Lung (tissue), 12 donors: ENCODE data around the gene HAP1. TPM values are rescaled to one million over a fixed set of nuclear protein-coding genes. Genes with fewer than 3 reads are reported as not detected.

ENCODE experiments used
- ATAC-seq: fragments of 200-7000 bp; cut with Tn5 transposase; one replicate; pipeline ENCODE4 v1.9.1; 2020; ENCODE audit warnings: moderate number of reproducible peaks; ENCODE audit not compliant: insufficient read depth, low FRiP score
- DNase-seq, 3 donors: peaks; one replicate each; pipeline ENCODE4 v3.0.0-alpha.2; 2013 to 2017
- H3K27ac ChIP-seq, 2 donors: one replicate each; pipeline ENCODE4 v1.5.1; 2013; ENCODE audit warnings: mild to moderate bottlenecking in 2 of 2, moderate library complexity in 2 of 2, control low read depth in 1 of 2, inconsistent platforms in 1 of 2, low read depth in 1 of 2, low read length in 1 of 2
- H3K27me3 ChIP-seq, 3 donors: one replicate each; pipeline ENCODE4 v1.5.1; 2013; ENCODE audit warnings: low read length in 2 of 3; ENCODE audit not compliant: control insufficient read depth in 3 of 3, insufficient read depth in 3 of 3
- H3K36me3 ChIP-seq, 4 donors: one replicate each; pipeline ENCODE4 v1.5.1; 2013; ENCODE audit warnings: low read length in 4 of 4, mild to moderate bottlenecking in 1 of 4, moderate library complexity in 1 of 4; ENCODE audit not compliant: control insufficient read depth in 4 of 4, insufficient read depth in 4 of 4
- H3K4me1 ChIP-seq, 5 donors: one replicate each; pipeline ENCODE4 v1.5.1; 2013; ENCODE audit warnings: low read length in 5 of 5, mild to moderate bottlenecking in 2 of 5, moderate library complexity in 1 of 5; ENCODE audit not compliant: control insufficient read depth in 5 of 5, insufficient read depth in 5 of 5
- H3K4me3 ChIP-seq: one replicate; pipeline ENCODE4 v1.5.1; 2013; ENCODE audit warnings: mild to moderate bottlenecking, control low read depth, moderate library complexity
- H3K9ac ChIP-seq, 2 donors: one replicate each; pipeline ENCODE4 v1.5.1; 2013; ENCODE audit warnings: low read length in 2 of 2, control low read depth in 1 of 2; ENCODE audit not compliant: insufficient read depth in 1 of 2
- H3K9me3 ChIP-seq, 4 donors: one replicate each; pipeline ENCODE4 v1.5.1; 2013; ENCODE audit warnings: low read length in 3 of 4, mild to moderate bottlenecking in 1 of 4, moderate library complexity in 1 of 4; ENCODE audit not compliant: control insufficient read depth in 4 of 4, insufficient read depth in 3 of 4
- CTCF ChIP-seq: IDR thresholded peaks from 2 replicates; pipeline ENCODE4 v1.5.1; 2012; ENCODE audit warnings: mild to moderate bottlenecking; ENCODE audit errors: control extremely low read depth, extremely low read depth
- whole genome bisulfite sequencing, 2 donors: extraction: QIAGEN DNeasy Blood & Tissue Kit; methylation state at CpG; one replicate each; pipeline ENCODE4 v1.1.7; 2013; 5-methylcytosine and 5-hydroxymethylcytosine counted together
- polyA plus RNA-seq, 2 donors: library from polyadenylated mRNA; stranded (reverse); fragments of 200-250 nt; gene quantifications; one replicate each; pipeline ENCODE4 v1.2.1, GENCODE V29; 2013
- total RNA-seq, 2 donors: library from RNA; depleted of rRNA in 1 of 2; stranded (reverse); fragments of >200 nt in 1 of 2; gene quantifications; one replicate each; pipeline ENCODE4 v1.2.1, GENCODE V29; 2014 to 2021
- donor health status: control.
- donor health status: control.
- donor health status: Bipolar disorder and iron deficiency.
- donor health status: healthy.
- donor health status: DM: yes; HTN: yes; CAD: no.

The HAP1 gene
- total and polyA plus RNA-seq, 4 donors: 0.07 to 0.57 (median 0.24) TPM

GRCh38 chr17:41692722-41693521 is 41.5 kb downstream of the HAP1 start:
- Histone ChIP-seq H3K9me3 (no peaks in the 10 kb centered on the region), H3K9ac (no peak overlapping the region), H3K27me3 (no peaks in the 10 kb centered on the region), H3K4me1 (peaks cover 1 to 26% (median 11%) of the 10 kb centered on the region in 5 donors), H3K4me3 (no peak overlapping the region), H3K27ac (peak overlapping the region in 1 of 2 donors; percentile 39), H3K36me3 (peaks cover 32 to 43% (median 39%) of the 10 kb centered on the region in 4 donors)
- DNase-seq: no peak
- ATAC-seq: no peak
- no peak for TF ChIP-seq CTCF
- 91 to 93% methylated on average over 11 of the region's 11 CpGs for WGBS, 2 donors

GRCh38 chr17:41691031-41691777 is 43.2 kb downstream of the HAP1 start:
- ATAC-seq: no peak
- Histone ChIP-seq H3K27ac (no peak overlapping the region), H3K27me3 (no peaks in the 10 kb centered on the region), H3K4me3 (no peak overlapping the region), H3K9ac (no peak overlapping the region), H3K36me3 (peaks cover 32 to 43% (median 39%) of the 10 kb centered on the region in 4 donors), H3K9me3 (no peaks in the 10 kb centered on the region), H3K4me1 (peaks cover 0 to 19% (median 8%) of the 10 kb centered on the region in 5 donors)
- 78 to 89% methylated on average over 10 of the region's 10 CpGs for WGBS, 2 donors
- DNase-seq: no peak
- TF ChIP-seq CTCF: no peak

GRCh38 chr17:41690497-41690896 is 43.9 kb downstream of the HAP1 start:
- DNase-seq (no peak), ATAC-seq (no peak)
- Histone ChIP-seq H3K27me3 (no peaks in the 10 kb centered on the region), H3K9ac (peak overlapping the region in 1 of 2 donors; percentile 97), H3K4me1 (peaks cover 0 to 17% (median 5%) of the 10 kb centered on the region in 5 donors), H3K36me3 (peaks cover 32 to 43% (median 39%) of the 10 kb centered on the region in 4 donors), H3K4me3 (no peak overlapping the region), H3K27ac (no peak overlapping the region), H3K9me3 (no peaks in the 10 kb centered on the region)
- TF ChIP-seq CTCF: no peak
- 70 to 92% methylated on average over 2 of the region's 2 CpGs for WGBS, 2 donors
